ENCODE results near the gene TSPO. TPM values are rescaled to one million over a fixed set of nuclear protein-coding genes. Genes with fewer than 3 reads are reported as not detected.

Gene TSPO
- total RNA-seq, 1 donor from 2014 or later, result 111 TPM

- no peak for DNase-seq
Measured at GRCh38 chr22:43202326-43202725, 51.0 kb downstream of the TSPO start.

GRCh38 chr22:43202756-43203410 is 51.5 kb downstream of the TSPO start:
- DNase-seq, result no peak

GRCh38 chr22:43203471-43203981 is 52.2 kb downstream of the TSPO start:
- DNase-seq, result no peak

DNA sequence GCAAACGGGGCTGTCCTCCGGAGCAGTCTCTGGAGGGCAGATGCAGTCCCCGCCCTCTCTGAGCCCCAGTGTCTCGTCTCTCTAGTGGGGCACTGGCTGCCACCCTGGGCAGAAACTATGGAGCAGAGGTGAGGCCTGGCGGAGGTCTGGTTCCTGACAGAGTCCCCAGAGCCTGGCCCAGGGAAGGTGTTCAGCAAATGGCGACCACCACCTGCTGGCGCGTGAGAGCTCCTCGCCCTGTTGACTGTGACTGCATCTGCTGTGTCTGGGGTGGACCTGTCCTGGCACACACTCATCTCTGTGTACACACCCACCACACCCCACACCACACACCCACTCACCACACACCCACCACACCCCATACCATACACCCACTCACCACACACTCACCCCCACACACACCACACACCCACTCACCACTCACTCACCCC is 53.9 kb downstream of the TSPO start:
- no peak for DNase-seq

DNA sequence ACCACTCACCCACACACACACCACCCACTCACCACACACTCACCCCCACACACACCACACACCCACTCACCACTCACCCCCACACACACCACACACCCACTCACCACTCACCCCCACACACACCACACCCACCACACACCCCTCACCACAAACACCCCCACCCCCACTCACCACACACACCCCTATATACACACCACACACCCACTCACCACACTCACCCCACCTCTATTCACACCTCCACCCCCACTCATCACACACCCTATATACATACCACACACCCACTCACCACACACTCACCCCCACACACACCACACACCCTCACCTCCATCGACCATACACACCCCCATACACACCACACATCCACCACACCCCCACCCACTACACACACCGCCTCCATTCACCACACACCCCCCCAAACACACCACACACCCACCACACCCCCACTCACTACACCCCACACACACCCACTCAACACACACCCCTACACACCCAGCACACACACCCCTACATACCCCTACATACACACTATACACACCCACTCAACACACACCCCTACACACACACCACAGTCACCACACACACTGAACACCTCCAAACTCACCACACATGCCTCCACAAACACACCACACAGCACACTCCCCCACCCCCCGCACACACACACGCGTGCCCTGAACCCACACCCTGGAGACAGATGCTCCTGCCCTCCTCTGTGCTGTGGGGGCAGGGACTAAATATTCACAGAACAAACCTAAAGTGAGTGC is 54.6 kb downstream of the TSPO start:
- no peak for DNase-seq

DNA sequence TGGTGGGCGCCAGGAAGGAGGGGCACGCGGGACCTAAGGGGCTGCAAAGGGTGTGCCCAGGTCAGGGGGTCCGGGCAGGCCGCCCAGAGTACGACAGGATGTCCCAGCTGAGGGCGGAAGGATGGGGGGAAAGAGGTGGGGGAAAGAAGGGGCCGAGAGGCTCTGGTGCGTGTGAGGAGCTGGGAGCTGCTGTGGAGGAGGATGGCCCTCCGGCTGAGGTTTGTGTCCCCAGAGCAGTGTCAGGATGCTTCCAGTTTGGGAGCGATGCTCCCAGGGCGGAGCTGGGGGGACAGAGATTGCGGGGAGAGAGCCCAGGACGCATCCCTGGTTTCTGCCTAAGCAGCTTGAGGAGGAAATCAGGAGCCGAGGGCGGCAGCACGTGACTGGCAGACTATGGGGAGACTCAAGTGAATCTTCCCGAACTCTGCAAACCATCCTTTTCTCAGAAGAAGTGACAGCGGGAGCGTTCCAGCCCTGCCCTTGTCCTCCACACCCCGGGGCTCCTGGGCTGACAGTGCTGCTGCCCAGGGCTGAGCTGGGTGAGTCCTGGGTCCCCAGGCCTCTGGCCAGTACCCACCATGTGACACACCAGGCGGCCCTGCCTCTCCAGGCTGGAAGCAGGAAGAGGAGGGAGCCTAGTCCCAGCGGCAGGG is 55.3 kb downstream of the TSPO start:
- DNase-seq, result no peak

DNA sequence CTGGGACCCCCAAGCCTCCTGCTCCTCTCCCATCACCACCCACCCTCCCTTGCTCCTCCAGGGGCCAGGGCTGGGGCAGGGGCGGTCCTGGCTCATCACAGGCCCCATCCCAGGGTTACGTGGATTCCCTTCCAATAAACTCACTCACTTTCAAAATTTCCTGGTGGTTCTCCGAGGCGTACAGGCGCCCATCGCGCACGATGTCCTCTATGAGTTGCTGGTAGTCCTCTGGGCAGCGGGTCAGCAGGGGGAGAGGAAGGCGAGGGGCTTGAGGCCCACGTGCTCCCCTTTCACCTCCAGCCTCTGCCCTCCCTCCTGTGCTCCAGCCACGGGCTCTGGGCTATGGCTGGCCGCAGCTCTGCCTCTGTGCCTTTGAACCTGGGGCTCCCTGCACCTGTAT is 56.0 kb downstream of the TSPO start:
- DNase-seq, result no peak

DNA sequence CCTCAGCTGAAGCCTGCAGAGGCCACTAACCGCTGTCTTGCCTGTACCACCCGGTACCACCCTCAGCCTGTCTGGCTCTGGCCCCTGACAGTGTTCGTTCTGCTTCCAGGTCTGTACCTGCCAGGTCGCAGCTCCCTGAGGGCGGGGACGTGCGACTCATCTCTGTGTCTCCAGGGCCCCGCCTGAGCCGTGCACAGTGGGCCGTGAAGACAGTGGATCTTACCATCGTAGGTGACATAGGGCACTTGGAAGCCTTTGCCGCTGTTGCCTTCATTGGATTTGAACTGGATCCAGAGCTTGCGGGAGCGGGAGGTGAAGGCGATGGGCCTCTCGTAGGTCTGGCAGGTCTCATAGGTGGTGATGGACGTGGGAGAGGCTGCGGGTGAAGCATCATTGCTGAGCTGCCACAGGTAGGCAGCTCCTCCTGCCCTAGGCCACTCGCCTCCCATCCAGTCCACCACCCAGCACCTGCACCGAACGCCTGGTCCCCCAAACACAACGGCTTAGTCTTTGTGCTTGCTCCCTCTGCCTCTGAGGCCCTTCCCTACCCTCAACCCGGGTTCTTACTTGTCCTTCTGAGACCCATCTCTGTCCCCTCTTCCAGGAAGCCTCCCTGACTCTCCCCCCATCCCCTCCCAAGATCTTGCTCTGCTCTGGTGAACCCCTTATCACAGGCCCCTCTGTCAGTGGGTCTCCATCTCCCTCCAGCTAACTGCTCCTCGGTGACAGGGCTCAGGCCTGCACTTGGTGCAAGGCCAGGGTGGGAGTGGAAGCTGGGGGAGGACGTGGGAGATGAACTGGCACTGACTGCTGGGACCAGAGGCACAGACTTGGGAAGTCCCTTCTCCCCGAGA is 56.7 kb downstream of the TSPO start:
- DNase-seq, result no peak

GRCh38 chr22:43208703-43209522 is 57.6 kb downstream of the TSPO start:
- no peak for DNase-seq

DNA sequence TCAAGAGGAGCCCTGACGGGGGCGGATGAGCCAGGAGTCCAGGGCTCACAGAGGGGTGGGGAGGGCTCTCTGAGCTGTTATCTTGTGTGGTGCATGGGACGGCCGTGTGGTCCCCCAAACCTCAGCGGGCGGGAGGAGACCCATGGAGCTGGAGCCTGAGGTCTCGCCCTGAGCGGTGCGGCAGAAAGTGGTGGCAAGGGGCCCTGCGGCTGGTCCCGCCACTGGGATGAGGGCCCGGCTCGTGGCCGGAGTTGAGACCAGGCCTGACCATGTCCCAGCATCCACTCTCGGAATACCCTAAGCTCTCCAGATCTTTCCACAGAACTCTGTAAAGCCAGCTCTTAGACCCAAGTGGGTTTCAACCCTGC is 58.1 kb downstream of the TSPO start:
- DNase-seq, result no peak

GRCh38 chr22:43209971-43210370 is 58.6 kb downstream of the TSPO start:
- no peak for DNase-seq

GRCh38 chr22:43210631-43211515 is 59.5 kb downstream of the TSPO start:
- no peak for DNase-seq

DNA sequence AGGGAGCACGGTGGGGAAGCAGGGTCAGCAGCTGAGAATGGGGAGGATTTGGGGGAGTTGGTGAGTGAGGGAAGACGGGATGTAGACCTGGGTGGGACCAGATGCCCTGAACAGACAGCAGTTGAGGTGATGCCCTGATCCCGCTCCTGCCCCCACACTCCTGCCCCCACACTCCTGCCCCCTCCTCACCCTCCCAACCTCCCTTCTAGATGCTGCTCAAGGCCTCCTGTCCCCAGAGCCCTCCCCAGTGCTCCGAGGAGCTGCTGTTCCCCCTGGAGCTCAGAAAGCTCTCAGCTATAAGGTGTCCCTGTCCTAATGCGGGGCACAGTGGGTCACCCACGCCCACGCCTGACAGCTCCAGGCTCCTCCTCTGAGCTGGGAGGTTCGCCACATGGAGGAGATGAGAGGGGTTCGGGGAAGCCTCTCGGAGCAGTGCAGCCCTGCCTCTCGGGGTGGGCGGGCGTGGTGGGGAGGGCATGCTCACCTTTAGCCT is 60.6 kb downstream of the TSPO start:
- DNase-seq, result no peak

GRCh38 chr22:43212434-43212952 is 61.1 kb downstream of the TSPO start:
- DNase-seq, result no peak

Other genes starting within 250 kb of the TSPO start
- gene PACSIN2, start 136.4 kb upstream of the TSPO start, total RNA-seq, result 29.3 TPM
- gene TTLL1, start 62.2 kb upstream of the TSPO start, total RNA-seq, result 4.4 TPM
- gene BIK, start 40.8 kb upstream of the TSPO start, total RNA-seq, result 3.6 TPM
- 8.7 TPM for gene MCAT, start 8.2 kb upstream of the TSPO start, total RNA-seq
- 17.2 TPM for gene TTLL12, start 35.6 kb downstream of the TSPO start, total RNA-seq
- gene SCUBE1, start 191.8 kb downstream of the TSPO start, total RNA-seq, result 0.20 TPM